Peyer's patch (tissue), 4 donors: ENCODE data around the gene BTBD1. TPM values are rescaled to one million over a fixed set of nuclear protein-coding genes. Genes with fewer than 3 reads are reported as not detected.
"Not testable (repeated sequence)": the region's sequence is repeated elsewhere in the genome, so short reads cannot be mapped to it uniquely, and the experiment has no call there.

Source experiments
- DNase-seq, 3 donors: peaks; one replicate each; pipeline ENCODE4 v3.0.0-alpha.2; 2017 to 2019
- H3K27ac ChIP-seq, 4 donors: fragments of 200-600 bp; sonication (generic); one replicate each; pipeline ENCODE4 v1.5.1; 2016 to 2019
- H3K27me3 ChIP-seq, 2 donors: fragments of 200-600 bp; sonication (generic); one replicate each; pipeline ENCODE4 v1.5.1; 2019
- H3K36me3 ChIP-seq, 3 donors: fragments of 200-600 bp; sonication (generic); one replicate each; pipeline ENCODE4 v1.5.1; 2016 to 2019
- H3K4me1 ChIP-seq, 4 donors: fragments of 200-600 bp; sonication (generic); one replicate each; pipeline ENCODE4 v1.5.1; 2016 to 2019
- H3K4me3 ChIP-seq, 4 donors: fragments of 200-600 bp; sonication (generic); 1 replicate in 3 of 4; 2 replicates in 1 of 4; pipeline ENCODE4 v1.5.1; 2016 to 2019; ENCODE audit warnings: mild to moderate bottlenecking in 1 of 4
- H3K9me3 ChIP-seq, 4 donors: fragments of 200-600 bp; sonication (generic); one replicate each; pipeline ENCODE4 v1.5.1; 2016 to 2019; ENCODE audit warnings: mild to moderate bottlenecking in 1 of 4
- POLR2A ChIP-seq, 2 donors: fragments of 450-650 bp; IDR thresholded peaks; one replicate each; pipeline ENCODE4 v1.5.1; 2017; ENCODE audit warnings: antibody characterized with exemption in 2 of 2, mild to moderate bottlenecking in 2 of 2, moderate library complexity in 2 of 2
- total RNA-seq, 4 donors: library from RNA; depleted of rRNA; stranded (reverse); fragments of >200 nt; gene quantifications; one replicate each; pipeline ENCODE4 v1.1.0, GENCODE V29; 2016
- TF ChIP-seq, protein P1 (sequence below), 6 experiments: fragments of 450-650 bp in 4 of 6; fragments of 200-600 bp in 2 of 6; sonication (generic) in 1 of 6; IDR thresholded peaks; one replicate each; pipeline ENCODE4 v1.5.1; 2017 to 2019; ENCODE audit warnings: antibody characterized with exemption in 6 of 6, mild to moderate bottlenecking in 3 of 6, moderate library complexity in 1 of 6

The BTBD1 gene
- total RNA-seq, 4 donors from 2014 or later, result 58.7 to 74.6 (median 68.9) TPM

DNA sequence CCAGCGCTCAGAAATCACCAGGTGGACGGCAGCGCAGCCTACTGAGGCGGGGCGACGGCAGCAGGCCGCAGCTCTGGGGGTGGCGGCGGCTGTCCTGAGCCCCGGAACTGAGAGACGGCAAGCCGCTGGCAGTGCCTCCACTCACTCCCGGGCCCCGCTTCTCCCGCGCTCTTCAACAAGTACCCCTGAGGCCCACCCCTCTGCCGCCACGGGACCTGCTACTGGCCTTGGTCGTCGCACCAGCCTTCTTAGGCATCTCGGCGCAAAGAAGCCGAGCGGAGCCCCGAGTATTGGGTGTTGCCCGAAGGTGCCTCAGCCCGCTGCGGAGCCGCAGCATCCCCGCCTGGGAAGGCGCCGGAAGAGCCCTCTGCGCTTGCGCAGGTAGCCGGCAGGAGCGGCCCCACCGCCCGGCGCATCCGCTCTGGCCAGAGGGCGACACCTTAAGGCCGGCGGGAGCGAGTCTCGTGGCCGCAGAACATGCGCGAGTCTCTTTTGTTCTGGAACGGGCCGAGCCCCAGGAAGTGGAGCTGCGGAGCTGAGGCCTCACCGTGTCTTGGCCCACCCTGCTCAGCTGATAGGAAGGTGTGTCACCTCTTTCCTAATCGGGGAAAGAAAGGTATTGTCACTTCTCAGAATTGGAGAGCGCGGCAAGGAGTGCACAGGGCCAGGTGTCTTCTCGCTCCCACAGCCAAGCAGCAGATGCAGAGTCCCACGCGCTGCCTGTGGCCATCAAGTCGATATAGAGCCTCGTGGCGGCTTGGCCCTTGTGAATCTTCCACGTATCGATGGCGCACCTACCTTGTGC is 55.6 kb downstream of the BTBD1 start, which contains the start of gene C15orf40:
TSS of gene C15orf40 (minus strand) at position 369 of the 805 bp plus-strand sequence. CDS start at position 337, 32 bp downstream.
- no peaks in the 10 kb centered on the region for H3K9me3 ChIP-seq
- peak within 1 kb of the TSS; percentile 67 to 94 (median 80) for H3K4me3 ChIP-seq
- TF ChIP-seq POLR2A (IDR thresholded peaks at IDR 0.05), result peak; percentile 76 to 78
- TF ChIP-seq, protein P1, sequence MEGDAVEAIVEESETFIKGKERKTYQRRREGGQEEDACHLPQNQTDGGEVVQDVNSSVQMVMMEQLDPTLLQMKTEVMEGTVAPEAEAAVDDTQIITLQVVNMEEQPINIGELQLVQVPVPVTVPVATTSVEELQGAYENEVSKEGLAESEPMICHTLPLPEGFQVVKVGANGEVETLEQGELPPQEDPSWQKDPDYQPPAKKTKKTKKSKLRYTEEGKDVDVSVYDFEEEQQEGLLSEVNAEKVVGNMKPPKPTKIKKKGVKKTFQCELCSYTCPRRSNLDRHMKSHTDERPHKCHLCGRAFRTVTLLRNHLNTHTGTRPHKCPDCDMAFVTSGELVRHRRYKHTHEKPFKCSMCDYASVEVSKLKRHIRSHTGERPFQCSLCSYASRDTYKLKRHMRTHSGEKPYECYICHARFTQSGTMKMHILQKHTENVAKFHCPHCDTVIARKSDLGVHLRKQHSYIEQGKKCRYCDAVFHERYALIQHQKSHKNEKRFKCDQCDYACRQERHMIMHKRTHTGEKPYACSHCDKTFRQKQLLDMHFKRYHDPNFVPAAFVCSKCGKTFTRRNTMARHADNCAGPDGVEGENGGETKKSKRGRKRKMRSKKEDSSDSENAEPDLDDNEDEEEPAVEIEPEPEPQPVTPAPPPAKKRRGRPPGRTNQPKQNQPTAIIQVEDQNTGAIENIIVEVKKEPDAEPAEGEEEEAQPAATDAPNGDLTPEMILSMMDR (IDR thresholded peaks at IDR 0.05), result peak; percentile 54 to 74 (median 68)
- peaks cover 0 to 37% (median 0%) of the 10 kb centered on the region in 3 donors for H3K36me3 ChIP-seq
- peak; percentile 86 to 96 (median 92) for DNase-seq
- H3K27me3 ChIP-seq, result no peaks in the 10 kb centered on the region
- peaks cover 0 to 21% (median 8%) of the 10 kb centered on the region in 4 donors for H3K4me1 ChIP-seq
- H3K27ac ChIP-seq, result peak within 1 kb of the TSS; percentile 70 to 90 (median 84)

DNA sequence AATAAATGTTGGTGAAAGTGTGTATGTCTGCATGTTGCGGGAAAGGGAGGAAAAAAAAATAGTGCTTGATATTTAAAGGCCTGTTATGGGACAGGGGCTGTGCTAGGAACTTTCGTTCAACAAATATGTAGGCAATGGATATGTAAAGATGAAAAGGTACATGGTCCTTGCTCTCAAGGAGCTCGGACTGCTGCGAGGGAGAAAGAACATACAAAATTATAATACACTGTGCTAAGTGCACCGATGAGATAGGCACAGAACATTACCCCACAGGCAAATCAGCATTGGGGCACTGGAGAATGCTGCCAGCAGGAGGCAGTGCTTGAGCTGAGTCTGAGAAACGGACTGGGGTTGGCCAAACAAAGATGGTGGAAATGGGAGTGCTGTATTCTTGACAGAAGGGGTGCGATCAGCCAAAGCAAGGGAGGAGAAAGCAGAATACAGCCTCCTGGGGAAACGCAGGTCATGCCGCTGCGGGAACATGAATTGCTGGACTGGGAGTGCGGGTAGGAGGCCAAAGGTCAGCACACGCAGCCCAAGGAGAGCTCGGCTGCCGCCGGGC is 56.3 kb downstream of the BTBD1 start:
- Histone ChIP-seq H3K27me3 (no peaks in the 10 kb centered on the region), H3K27ac (peak overlapping the region; percentile 70 to 90 (median 84)), H3K4me3 (peak overlapping the region; percentile 67 to 94 (median 80)), H3K4me1 (peaks cover 0 to 21% (median 8%) of the 10 kb centered on the region in 4 donors), H3K36me3 (peaks cover 0 to 39% (median 0%) of the 10 kb centered on the region in 3 donors), H3K9me3 (no peaks in the 10 kb centered on the region)
- TF ChIP-seq, protein P1 (IDR thresholded peaks at IDR 0.05), result peak; percentile 30 to 80 (median 70)
- no peak for TF ChIP-seq POLR2A (IDR thresholded peaks at IDR 0.05)
- DNase-seq, result peak; percentile 55 to 87 (median 84)

DNA sequence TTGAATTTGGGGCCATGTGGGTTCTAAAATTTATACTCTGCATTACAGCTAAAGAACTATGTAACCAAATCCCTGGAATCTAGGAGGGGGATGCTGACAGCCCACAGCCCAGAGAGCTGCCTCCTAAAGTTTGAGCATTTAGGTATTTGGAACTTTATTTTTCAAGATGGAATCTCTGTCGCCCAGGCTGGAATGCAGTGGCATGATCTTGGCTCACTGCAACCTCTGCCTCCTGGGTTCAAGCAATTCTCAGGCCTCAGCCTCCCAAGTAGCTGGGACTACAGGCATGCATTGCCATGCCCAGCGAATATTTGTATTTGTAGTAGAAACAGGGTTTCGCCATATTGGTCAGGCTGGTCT is 66.4 kb downstream of the BTBD1 start:
- H3K9me3 ChIP-seq, H3K27me3 ChIP-seq, H3K4me1 ChIP-seq, DNase-seq, H3K27ac ChIP-seq, H3K4me3 ChIP-seq: not testable (repeated sequence)
- peaks cover 0 to 10% (median 0%) of the 10 kb centered on the region in 3 donors for H3K36me3 ChIP-seq

DNA sequence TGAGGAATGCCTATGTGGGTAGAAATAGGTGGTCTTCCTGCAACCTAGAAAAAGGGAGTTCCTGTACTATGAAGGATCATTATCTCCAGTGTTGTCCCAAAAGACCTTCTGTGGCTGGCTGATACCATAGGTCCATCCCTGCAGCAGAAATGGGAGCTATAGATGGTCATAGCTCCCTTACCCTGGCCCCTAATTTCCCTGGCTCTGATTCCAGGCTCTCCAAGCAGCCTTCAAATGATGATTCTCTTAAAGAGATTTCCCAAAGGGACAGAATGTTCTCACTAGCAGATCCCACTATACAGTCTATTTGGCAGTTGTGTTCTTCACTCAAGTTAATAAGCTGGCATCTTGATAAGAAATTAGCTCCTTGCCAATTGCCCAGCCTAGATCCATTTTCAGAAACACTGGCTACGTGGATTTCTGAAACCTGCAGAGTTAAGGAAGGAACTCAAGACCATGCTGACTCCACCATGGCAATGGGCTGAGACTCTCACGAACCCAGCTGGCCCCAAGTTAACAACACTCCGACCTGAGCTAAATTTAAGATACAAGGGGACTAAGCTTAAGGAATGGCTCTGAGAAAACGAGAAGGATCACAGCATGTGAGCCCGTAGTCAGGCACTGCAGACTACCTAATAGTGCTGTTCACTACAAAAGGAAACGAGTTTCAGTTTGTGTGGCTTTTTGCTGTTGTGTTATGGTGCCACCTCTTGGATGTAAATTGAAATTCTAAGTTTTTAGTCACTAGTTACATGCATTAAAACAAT is 67.0 kb downstream of the BTBD1 start:
- peak overlapping the region in 1 of 4 donors; percentile 24 for H3K4me3 ChIP-seq
- peaks cover 0 to 5% (median 0%) of the 10 kb centered on the region in 3 donors for H3K36me3 ChIP-seq
- no peaks in the 10 kb centered on the region for H3K4me1 ChIP-seq
- no peaks in the 10 kb centered on the region for H3K27me3 ChIP-seq
- H3K27ac ChIP-seq, result no peak overlapping the region
- no peak for DNase-seq
- TF ChIP-seq, protein P1 (IDR thresholded peaks at IDR 0.05), result peak in 5 of 6 experiments; percentile 24 to 58 (median 43)
- no peak for TF ChIP-seq POLR2A (IDR thresholded peaks at IDR 0.05)
- H3K9me3 ChIP-seq, result no peaks in the 10 kb centered on the region

DNA sequence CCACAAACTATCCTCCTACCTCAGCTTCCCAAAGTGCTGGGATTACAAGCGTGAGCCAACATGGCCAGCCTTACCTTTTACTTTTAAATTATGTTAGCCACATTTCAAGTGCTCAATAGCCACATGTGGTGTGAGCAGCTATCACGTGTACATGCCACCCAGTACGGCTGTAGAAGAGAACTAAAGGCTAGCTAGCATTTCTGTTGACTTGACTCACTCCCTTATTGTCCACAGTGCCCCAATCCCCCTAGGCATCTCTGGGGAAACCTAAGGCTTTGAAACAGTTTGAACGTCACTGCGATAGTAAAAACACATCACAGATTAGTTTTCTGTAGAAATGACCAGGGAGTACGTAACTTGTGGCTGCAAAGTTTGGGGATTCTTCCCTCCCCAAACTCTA is 67.6 kb downstream of the BTBD1 start:
- DNase-seq, result no peak
- H3K27me3 ChIP-seq, result no peaks in the 10 kb centered on the region
- no peaks in the 10 kb centered on the region for H3K36me3 ChIP-seq
- no peaks in the 10 kb centered on the region for H3K9me3 ChIP-seq
- TF ChIP-seq POLR2A (IDR thresholded peaks at IDR 0.05), result no peak
- TF ChIP-seq, protein P1 (IDR thresholded peaks at IDR 0.05), result no peak
- H3K4me3 ChIP-seq, result no peak overlapping the region
- no peak overlapping the region for H3K27ac ChIP-seq
- no peaks in the 10 kb centered on the region for H3K4me1 ChIP-seq
